Iris pigment epithelial cell (primary cell): ENCODE measurements around the gene FRAS1.
"Not testable (repeated sequence)": the region's sequence is repeated elsewhere in the genome, so short reads cannot be mapped to it uniquely, and the experiment has no call there.

Source experiments
- DNase-seq: peaks from one replicate; pipeline ENCODE4 v3.0.0-alpha.2; 2011; ENCODE audit warnings: low read depth

FRAS1 gene

DNA sequence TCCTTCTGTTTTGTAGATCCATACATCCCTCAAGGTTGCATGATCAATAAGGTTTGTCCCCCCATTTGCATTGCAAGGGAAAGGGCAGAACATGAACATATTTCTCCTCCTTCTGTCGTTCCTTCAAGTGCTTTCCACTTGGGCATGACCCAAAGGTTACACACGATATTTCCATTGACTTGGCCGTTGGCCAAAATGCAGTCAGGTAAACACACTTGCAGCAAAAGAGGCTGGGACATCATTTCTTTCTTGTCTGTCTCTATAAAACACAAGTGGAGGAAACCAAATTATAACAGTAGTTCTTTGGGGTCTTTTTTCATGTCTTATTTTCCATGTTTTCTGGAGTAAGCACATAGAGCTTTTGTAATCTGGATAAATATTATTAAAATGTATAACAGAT, 156.1 kb downstream of the FRAS1 start:
- DNase-seq: no peak

DNA sequence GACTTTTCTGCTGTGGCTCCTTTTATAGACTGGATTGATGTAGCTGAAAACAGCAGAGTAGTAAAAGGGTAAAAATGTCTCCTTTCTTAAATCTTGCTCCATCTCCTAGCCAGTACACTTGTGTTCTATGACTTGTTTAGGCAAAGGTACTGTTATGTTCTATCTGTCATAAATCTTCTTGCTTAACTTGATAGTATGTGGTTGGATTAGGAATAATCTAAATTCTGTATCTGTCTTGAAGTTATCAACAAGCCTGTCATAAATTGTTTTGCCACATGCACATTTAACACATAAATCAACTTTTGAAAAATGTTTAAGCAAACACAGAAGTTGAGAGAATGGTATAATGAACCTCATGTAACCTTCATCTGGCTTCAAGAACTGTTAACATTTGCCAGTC, 157.0 kb downstream of the FRAS1 start:
- DNase-seq: no peak

DNA sequence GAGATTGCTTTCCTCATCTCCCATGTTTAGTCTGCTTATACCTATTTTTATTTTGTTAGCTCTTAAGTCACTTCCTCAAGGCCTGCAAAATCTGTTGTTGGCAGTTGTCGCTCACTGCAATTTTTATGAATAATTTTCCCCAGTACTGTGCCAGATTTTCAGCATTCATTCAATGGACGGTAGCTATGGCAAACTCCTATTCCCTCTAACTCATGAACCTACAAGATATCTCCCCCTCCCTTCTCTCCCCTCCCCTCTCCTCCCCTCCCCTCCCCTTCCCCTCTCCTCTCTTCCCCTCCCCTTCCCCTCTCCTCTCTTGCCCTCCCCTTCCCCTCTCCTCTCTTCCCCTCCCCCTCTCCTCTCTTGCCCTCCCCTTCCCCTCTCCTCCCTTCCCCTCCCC, 160.4 kb downstream of the FRAS1 start:
- DNase-seq: no peak

DNA sequence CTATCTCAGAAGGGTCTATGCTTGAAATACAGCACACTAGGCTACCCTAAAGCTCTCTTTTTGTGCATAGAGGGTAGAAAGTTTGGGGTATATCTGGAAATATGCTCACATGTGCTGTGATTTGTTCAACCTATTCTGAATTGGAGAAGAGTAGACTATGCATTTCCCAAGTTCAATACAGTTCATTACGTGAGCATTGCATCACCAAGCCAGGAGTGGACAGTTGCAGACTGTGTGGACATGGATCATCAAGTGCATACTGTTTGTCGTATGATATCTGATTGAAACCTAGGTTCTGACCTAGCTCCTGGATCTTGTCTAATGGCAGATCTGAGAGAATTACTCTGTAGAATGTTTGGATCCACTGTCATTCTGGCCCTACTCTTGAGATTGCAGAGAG, 161.1 kb downstream of the FRAS1 start:
- DNase-seq: no peak

DNA sequence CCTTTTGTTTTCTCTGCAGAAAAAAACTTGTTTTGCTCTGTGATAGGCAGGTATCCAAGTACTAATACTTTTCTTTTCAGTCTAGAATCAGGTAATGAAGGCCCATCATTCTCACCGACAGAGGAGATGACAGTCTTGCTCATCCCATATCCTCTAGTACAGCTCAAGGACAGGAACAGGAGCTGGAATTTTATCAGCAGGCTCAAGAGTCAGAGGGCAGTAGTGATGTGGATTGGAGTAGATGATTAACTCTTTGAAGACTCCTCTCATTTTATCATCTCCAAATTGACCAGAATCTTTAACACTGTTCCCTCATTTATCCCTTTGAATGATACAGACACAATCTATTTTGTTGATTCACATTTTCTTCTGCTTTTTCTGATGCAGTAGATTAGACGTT, 162.7 kb downstream of the FRAS1 start:
- no peak for DNase-seq

DNA sequence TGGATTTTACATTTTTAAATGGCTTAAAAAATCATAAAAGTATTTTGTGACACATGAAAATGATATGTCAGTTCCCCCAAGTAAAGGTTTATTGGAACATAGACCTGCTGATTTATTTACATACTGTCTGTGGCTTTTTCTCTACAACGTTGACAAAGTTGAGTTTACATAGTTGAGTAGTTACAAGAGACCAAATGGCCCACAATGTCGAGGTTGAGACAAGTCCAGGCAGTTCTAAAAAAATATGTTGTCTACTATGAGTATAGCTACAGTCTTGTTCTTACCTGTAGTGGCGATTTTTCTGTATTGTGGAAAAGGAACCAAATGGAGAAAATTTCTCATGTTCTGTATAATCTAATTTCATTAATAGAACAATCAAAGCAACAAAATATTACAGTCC, 163.2 kb downstream of the FRAS1 start:
- no peak for DNase-seq

DNA sequence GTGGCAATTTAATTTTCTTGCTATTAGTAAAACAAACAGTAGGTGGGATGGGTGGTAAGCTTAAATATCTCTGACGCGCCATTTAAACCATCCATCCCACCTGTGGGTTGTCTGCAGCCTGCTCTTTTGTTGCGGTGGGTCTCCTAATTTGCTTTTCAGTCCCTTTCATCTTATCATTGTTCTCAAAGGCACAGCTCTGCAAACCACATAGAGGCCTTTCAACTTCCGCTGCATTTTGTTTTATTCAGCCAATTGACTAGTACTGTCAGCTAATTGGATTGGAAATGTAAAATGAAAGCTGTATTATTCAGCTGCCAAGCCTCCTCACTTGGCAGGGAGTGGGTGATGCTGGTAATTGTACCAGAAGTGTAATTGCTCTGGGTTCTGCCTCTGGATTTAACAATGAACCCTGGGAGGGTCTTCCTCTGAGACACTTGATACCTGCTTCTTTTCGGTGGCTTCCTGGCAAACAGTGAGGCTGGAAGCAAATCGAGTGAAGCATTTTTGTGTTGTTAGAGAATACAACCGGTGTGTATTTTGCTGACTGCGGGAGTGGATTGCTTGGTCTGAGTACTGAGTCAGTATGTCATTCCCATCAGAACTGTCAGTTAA, 165.6 kb downstream of the FRAS1 start:
- DNase-seq: no peak

DNA sequence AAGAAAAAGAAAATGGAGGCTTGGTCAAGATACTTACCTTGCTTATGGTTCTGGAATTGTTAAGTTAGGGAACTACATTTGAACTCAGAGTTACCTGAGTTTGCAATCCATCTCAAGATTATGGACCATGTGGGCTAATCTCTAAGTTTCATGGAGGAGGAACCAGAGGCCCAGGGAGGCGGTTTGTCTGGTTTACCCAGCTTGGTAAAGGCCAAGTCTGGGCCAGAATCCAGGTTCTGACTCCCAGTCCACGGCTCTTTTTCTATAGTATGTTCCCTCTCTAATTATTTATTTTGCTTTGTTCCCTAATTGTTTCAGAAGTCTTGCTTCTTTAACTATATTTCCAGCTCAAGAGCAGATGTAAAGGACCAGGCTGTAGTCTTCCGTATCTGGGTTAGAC, 168.1 kb downstream of the FRAS1 start:
- DNase-seq: no peak

DNA sequence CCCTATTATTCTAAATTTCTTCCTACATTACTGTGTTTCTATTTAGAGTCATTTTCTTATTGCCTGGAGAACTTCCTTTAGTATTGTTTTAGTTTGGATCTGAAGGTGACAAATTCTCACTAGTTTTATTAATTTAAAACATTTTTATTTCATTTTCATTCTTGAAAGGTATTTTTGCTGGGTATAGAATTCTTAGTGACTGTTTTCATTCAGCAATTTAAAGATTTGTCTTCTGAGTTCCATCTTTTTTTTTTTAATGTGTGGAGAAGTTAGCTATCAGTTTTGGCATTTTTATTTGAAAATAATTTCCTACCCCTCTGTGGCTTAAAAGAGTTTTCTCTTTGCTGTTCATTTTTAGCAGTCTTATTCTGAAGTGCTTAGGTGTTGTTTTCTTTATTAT, 169.2 kb downstream of the FRAS1 start:
- no peak for DNase-seq

DNA sequence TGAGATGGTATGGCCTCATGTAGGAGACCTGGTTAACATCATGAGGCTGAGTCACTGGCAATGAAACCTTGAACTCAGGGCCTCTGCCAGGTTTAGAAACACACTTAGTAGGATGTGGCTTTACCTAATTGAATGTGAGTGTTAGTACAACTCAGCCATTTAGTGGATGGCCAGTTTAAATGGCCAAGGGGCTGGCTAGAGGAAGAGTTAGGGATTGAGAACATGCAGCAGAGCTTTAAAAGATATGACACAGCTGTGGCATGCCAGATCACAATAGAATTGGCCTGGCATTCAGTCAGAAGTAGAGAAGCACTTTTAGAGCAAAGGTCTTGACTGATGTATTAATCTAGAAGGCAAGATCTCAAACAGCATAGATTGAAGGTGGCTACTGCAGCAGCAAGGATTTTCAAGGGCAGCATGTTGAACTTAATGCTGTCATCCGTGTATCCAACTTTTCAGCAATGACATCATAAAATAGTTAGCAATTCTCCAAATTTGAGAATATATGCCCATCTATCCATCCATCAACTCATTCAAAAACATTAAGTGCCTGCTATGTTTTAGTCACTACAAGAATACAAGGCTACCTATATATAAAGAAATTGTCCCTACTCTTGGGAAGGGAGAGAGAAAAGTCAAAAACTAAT, 170.4 kb downstream of the FRAS1 start:
- DNase-seq: no peak

DNA sequence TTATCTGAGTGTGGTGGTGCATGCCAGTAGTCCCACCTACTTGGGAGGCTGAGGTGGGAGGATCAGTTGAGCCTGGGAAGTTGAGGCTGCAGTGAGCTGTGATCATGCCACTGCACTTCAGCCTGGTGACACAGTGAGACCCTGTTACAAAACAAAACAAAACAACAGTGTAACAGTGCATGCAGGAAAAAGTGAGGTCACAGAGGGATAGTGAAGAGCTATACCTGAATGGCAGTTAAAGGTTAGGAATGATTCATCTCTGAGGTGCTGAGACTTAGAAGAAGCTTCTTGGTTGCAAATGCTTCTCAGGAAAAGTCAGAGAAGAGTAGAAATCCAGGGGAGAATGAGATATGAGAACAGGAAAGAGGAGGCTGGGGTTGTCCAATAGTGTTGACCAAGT, 178.7 kb downstream of the FRAS1 start:
- DNase-seq: no peak

DNA sequence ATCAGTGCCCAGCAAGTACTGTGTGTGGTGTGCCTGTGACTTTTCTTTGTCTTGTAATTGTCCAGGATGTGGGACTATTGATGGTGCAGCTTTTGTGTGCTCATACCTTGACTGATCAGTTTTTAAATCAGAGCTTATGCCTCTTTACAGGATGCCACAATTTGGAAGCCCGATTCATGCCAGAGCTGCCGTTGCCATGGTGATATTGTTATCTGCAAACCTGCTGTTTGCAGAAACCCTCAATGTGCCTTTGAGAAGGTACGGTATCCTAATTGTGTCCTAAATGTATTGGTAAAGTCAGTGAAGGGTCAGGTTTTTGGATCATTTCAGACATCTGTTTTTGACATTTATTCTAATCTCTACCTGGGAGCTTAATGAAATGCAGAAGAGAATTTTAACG, 180.2 kb downstream of the FRAS1 start:
- DNase-seq: no peak

DNA sequence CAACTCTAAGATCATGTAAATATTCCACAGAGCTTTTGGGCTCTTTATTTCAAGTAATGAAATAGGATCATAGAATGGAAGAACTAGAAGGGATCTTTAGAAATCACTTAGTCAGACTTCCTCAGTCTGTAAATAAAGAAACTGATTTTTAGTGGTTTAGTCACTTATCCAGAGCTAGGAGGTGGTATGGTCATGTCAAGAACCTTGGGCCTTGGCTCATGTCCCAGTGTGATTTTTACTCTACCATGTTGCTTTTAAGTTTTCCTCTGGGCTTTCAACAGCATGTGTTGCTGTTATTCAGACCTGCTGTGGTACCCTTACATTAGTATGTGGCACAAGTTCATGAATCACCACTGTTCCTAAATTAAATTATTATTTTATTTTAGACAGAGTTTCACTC, 184.9 kb downstream of the FRAS1 start:
- DNase-seq: peak; percentile 59

DNA sequence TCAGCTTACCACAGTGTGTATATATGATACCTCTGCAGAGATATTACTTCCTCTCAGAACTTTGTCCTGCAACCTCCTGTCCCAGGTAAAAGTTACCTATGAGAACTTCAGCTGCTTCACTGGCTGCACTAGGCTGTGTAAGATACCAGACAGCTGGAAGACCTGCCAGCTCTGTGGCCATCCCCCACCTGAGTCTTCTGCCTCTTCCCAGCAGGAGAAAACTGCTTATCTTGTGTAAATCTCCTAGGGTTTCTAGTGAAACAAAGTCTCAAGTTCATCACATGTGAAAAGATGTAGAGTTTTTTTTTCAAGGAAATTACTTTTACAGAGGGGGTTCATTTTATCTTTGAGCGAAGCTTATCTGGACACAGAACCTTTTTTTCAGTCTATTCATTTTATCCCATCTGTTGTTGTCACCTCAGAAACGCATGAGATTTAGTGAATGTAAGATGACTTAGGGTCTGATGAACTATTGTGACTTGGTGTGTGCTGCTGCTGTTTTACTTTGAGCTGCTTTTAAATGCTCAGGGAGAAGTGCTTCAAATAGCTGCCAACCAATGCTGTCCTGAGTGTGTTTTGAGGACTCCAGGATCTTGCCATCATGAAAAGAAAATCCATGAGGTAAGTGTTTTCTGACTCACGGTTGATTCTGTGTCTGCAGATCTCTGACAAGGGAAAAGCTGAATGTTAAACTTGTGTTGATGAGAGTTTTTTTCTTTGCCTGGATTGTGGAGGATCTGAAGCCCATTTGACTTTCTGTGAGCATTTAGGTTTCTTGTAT, 187.8 kb downstream of the FRAS1 start:
- no peak for DNase-seq

DNA sequence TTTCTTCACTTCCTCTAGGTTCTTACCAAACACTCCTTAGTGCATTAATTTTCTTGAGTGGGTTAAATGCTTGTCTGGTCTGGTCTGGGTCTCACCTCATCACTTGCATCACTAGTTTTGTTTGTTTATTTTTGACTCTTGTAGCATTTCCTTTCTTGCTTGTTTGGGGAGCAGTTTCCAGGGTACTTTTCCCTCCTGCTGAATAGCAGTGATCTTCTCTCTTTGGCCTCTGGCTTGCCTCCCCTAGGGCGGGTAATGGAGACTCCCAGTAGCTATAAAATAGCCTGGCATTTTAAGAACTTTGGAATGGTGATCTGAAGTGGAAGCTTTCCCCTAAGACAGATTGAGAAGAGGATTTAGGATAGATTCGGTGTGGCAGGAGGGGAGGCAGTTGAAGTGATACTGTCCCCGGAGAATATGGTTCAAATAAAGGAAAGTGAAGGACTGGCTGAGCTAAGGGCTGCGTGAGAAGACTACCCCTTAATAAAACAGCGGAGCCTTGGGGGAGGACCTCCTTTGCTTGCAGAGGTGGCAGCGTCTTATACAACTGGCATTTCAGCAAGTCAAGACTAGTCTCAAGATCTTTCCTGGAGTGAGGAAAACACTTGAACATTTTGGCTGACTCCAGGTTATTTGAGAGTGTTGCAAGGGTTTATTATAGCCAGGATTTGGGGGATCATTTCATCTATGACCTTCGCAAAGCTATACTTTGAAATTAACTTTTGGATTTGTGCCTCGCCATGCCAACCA, 190.6 kb downstream of the FRAS1 start:
- DNase-seq: no peak

DNA sequence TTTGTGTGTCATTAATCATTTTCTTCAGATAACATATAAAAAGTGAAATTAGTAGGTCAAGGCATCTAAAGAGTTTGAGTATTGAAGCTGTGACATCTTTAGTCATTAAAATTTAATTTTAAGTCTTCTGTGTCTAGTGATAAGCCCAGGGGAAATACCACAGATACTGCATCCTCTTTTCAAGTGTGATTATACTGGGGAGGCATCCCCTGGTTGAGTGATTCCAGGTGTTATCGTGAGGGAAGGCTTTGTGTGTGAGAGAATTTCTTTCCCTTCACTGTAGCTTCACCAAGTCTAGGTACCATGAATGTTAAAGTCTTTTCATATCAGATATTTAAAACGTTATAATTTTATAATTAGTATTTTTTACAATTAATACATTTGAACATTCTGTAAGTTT, 193.4 kb downstream of the FRAS1 start:
- DNase-seq: no peak

DNA sequence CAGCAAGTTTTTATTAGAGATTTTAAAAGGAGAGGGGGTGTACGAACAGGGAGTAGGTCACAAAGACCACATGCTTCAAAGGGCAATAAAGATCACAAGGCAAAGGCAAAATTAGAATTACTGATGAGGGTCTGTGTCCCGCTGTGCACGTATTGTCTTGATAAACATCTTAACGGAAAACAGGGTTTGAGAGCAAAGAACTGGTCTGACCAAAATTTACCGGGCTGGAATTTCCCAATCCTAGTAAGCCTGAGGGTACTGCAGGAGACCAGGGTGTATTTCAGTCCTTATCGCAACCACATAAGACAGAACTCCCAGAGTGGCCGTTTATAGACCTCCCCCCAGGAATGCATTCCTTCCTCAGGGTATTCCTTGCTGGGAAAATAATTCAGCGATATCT, 195.7 kb downstream of the FRAS1 start:
- DNase-seq: not testable (repeated sequence)

DNA sequence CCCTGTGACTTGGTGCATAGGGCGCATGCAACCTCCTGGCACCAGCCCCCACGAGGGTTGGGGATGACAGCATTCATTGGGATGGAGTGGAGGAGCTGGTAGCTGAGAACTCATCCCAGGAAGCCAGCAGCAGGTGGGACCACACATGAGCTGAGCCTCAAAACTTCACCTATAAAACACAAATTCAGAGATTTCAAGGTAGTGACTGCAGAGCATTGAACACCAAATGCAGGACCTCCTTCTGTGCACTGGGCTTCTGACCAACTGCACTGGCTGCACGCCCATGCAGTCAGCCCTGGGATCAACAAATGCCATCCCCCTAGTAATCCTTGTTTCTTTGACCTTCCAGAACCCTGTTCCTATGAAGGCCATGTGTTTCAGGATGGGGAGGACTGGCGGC, 197.8 kb downstream of the FRAS1 start:
- DNase-seq: no peak

DNA sequence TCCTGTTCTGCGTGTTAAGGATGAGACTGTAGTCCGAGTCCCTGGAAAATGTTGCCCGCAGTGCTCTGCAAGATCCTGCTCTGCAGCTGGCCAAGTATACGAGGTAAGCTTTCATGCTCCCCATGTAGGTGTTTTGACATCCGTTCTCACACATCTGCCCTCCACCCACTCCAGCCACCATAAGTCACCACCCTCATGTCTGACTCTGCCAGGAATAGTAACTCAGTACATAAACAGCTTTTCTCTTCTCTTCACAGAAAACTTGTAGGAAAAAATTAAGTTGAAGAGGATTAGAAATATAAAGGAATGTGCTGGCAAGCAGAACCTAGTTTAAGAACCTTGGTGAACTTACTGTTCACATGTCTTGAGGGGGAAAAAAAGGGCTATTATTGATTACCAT, 207.9 kb downstream of the FRAS1 start:
- no peak for DNase-seq

DNA sequence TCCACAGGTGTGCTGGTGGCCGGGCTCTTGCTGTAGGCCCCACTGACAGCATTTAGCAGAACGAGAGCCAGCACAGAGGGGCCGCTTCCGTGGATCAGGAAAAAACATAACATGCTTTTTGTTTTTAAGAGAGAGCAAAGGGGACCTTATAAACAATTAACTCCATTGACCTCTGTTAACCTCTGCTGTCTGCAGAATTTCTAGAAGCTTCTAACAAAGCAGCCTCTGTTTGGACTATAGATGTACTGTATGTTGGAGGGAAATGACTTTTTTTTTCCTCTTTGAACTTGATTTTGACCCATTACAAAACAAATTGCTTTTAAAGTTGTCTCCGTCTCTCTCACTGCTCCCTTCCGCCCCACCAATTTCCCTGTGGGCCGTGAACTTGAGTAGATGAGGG, 210.7 kb downstream of the FRAS1 start:
- DNase-seq: no peak

DNA sequence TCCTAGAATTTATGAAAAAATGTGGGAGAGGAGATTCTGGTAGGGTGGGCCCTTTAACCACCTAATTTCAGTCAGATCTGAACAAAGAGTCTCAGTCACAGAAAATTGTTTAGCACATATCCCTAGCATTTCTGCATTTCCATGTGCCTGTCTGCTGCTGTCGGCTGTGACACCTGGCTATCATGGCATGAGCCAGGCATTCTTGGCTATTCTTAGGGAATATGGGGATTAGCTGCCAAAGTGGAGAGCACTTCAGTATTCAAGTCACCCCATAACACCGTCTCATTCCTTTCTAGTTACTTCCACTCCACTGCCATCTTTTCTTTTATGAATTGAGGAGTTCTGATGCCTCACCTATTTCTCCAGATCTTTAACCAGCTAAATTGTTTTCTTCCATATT, 211.5 kb downstream of the FRAS1 start:
- DNase-seq: no peak

DNA sequence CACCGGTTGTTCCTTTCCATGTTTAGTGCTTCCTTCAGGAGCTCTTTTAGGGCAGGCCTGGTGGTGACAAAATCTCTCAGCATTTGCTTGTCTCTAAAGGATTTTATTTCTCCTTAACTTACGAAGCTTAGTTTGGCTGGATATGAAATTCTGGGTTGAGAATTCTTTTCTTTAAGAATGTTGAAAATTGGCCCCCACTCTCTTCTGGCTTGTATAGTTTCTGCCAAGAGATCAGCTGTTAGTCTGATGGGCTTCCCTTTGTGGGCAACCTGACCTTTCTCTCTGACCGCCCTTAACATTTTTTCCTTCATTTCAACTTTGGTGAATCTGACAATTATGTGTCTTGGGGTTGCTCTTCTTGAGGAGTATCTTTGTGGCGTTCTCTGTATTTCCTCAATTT, 218.3 kb downstream of the FRAS1 start:
- not testable (repeated sequence) for DNase-seq

DNA sequence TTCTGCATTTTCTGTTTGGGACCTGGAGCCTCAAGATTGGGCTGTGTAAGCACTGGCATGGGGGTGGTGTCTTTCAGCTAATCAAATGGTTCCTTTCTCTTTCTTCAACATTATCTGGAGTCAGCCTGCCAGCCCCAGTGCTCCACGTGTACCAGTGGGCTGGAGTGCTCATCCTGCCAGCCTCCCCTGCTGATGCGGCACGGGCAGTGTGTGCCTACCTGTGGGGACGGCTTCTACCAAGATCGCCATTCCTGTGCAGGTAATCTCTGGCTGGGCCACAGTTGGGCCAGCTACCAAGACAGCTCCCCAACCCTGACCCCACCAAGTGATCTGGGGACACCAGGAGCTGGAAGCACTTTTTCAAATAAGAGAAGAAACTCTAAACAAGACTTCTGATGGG, 229.2 kb downstream of the FRAS1 start:
- DNase-seq: no peak
